ENCODE results near the gene OMA1. TPM values are rescaled to one million over a fixed set of nuclear protein-coding genes. Genes with fewer than 3 reads are reported as not detected.

Gene OMA1
- total RNA-seq, 5 donors from 2014 or later (not counting 1 experiment from before 2014, with no cell fraction given) = 31.3 to 50.4 (median 43.9) TPM

DNA sequence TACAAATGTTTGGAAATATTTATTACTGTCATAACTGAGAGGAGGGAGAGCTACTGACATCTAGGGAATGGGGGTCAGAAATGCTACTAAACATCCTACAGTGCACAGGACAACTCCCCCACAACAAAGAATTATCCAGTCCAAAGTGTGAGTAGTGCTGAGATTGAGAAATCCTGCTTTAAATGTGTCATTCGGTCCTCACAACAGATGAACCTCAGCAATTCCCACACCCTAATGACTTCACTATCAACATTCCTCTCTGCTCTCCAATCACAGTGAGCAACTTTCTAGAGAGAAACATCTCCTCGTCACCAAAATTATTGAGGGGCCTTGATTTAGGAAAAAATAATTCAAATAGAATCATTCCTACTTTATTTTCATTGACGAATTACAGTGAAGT is 18.0 kb downstream of the OMA1 start:
- Histone ChIP-seq H3K9me3 (no peaks in the 10 kb centered on the region), H3K27ac (ENCODE audit: low read length) (no peak overlapping the region), H3K27me3 (replicated peaks in 1 of 2; ENCODE audit: control insufficient read depth in 2 of 2, extremely low read depth in 1 of 2, insufficient read depth in 2 of 2, low read length in 1 of 2) (no peaks in the 10 kb centered on the region), H3K36me3 (ENCODE audit: control insufficient read depth in 2 of 2, extremely low read depth in 1 of 2, insufficient read depth in 1 of 2, low read length in 1 of 2) (peaks cover 0 to 12% of the 10 kb centered on the region in 2 donors), H3K4me1 (ENCODE audit: control insufficient read depth in 1 of 2, extremely low read depth in 1 of 2, insufficient read depth in 2 of 2, low read length in 2 of 2) (no peaks in the 10 kb centered on the region), H3K4me3 (ENCODE audit: control insufficient read depth in 1 of 2, extremely low read depth in 1 of 2, low read length in 1 of 2) (no peak overlapping the region)
- peaks cover 0 to 4% (median 2%) of the 10 kb centered on the region in 3 donors for H3K4me1 Mint-ChIP-seq
- DNase-seq = no peak
- H3K4me3 Mint-ChIP-seq = no peak overlapping the region
- no peaks in the 10 kb centered on the region for H3K27me3 Mint-ChIP-seq
- CTCF ChIA-PET = interaction anchor here (0.9 to 2.3 kb wide), 4 partner anchors 8 to 18 kb away, joined by 3 to 13 read pairs (median 5); partner anchors contain the start of gene OMA1 (in 1 of the 2)
- POLR2A ChIA-PET = no interaction called here
- H3K36me3 Mint-ChIP-seq = peaks cover 35% of the 10 kb centered on the region
- WGBS (ENCODE audit: insufficient coverage) = no CpG with 5 or more reads among the region's 3 CpGs
- no peaks in the 10 kb centered on the region for H3K9me3 Mint-ChIP-seq
- H3K27ac Mint-ChIP-seq = no peak overlapping the region
- no peak for ATAC-seq (replicated peaks in 1 of 4)

DNA sequence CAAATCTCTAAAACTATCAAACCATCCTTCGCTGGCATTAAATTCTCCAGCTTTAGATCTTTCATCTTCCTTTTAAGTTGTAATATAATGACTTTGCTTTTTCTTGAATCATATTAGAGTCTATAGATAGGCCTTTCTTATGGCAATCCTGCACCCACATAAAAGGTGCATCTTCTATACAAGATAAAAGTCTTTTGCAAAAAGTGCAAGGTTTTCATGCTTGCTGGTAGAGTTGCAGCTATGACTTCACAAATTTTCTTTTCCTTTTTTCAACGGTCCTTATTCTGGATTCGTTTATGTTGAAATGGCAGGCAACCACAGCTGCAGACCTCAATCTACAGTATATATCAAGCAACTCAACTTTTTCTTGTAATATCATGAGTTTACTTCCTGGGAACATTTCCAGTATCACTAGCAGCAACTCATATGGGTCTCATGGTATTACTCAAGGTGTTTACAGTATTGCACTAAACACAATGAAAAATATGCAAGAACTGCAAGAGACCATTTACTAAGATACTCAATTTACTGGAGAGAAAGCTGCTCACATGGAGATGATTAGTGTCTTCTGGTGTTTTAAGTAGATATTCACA is 22.1 kb downstream of the OMA1 start:
- ATAC-seq (replicated peaks in 1 of 4) (no peak), DNase-seq (no peak)
- H3K36me3 ChIP-seq (ENCODE audit: control insufficient read depth in 2 of 2, extremely low read depth in 1 of 2, insufficient read depth in 1 of 2, low read length in 1 of 2) = peaks cover 4 to 17% of the 10 kb centered on the region in 2 donors
- no peak overlapping the region for H3K4me3 Mint-ChIP-seq
- H3K27ac Mint-ChIP-seq = no peak overlapping the region
- H3K27me3 ChIP-seq (replicated peaks in 1 of 2; ENCODE audit: control insufficient read depth in 2 of 2, extremely low read depth in 1 of 2, insufficient read depth in 2 of 2, low read length in 1 of 2) = no peaks in the 10 kb centered on the region
- ChIA-PET POLR2A (no interaction called here), CTCF (interaction anchor here (0.5 to 0.6 kb wide), 2 partner anchors 8 to 27 kb away, joined by 3 to 5 read pairs; no protein-coding TSS in a partner anchor)
- no peaks in the 10 kb centered on the region for H3K9me3 Mint-ChIP-seq
- H3K9me3 ChIP-seq = no peaks in the 10 kb centered on the region
- H3K27me3 Mint-ChIP-seq = no peaks in the 10 kb centered on the region
- H3K36me3 Mint-ChIP-seq = peaks cover 50% of the 10 kb centered on the region
- no peak overlapping the region for H3K4me3 ChIP-seq (ENCODE audit: control insufficient read depth in 1 of 2, extremely low read depth in 1 of 2, low read length in 1 of 2)
- peaks cover 5 to 8% (median 8%) of the 10 kb centered on the region in 3 donors for H3K4me1 Mint-ChIP-seq
- no CpG with 5 or more reads among the region's 3 CpGs for WGBS (ENCODE audit: insufficient coverage)
- no peaks in the 10 kb centered on the region for H3K4me1 ChIP-seq (ENCODE audit: control insufficient read depth in 1 of 2, extremely low read depth in 1 of 2, insufficient read depth in 2 of 2, low read length in 2 of 2)
- H3K27ac ChIP-seq (ENCODE audit: low read length) = no peak overlapping the region

DNA sequence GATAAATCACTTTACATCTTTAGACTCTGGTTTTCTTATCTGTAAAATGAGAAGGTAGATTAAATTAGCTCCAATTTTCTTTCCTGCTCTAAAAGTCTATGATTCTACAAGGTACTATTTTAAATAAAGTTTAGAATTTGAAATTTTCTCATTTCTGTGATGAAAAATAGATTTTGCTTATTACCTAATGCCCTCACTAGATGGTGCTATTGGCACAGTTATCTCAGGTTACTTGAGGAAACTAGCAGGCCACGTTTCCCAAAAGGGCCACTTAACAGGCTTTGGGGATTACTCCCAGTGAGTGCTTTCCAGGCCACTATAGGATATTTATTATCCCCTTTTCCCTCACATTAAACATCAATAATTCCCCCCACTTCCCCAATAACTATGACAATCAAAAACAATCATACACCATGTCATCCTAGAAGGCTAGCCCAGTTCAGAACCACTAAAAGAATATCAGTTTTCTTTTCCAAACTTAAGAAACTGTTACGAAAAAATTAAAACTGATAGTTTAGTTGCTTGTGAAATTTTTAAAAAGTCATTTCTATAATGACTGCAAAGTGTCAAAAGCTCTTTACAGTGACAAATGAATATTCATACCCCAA is 30.6 kb downstream of the OMA1 start:
- Histone ChIP-seq H3K27ac (ENCODE audit: low read length) (no peak overlapping the region), H3K9me3 (no peaks in the 10 kb centered on the region), H3K4me1 (ENCODE audit: control insufficient read depth in 1 of 2, extremely low read depth in 1 of 2, insufficient read depth in 2 of 2, low read length in 2 of 2) (no peaks in the 10 kb centered on the region), H3K27me3 (replicated peaks in 1 of 2; ENCODE audit: control insufficient read depth in 2 of 2, extremely low read depth in 1 of 2, insufficient read depth in 2 of 2, low read length in 1 of 2) (no peaks in the 10 kb centered on the region), H3K4me3 (ENCODE audit: control insufficient read depth in 1 of 2, extremely low read depth in 1 of 2, low read length in 1 of 2) (no peak overlapping the region), H3K36me3 (ENCODE audit: control insufficient read depth in 2 of 2, extremely low read depth in 1 of 2, insufficient read depth in 1 of 2, low read length in 1 of 2) (peaks cover 0 to 44% of the 10 kb centered on the region in 2 donors)
- Mint-ChIP-seq H3K27me3 (no peaks in the 10 kb centered on the region), H3K36me3 (peaks cover 48% of the 10 kb centered on the region), H3K9me3 (no peaks in the 10 kb centered on the region), H3K4me3 (no peak overlapping the region), H3K27ac (peak overlapping the region; percentile 12 to 66), H3K4me1 (peaks cover 7 to 9% (median 9%) of the 10 kb centered on the region in 3 donors)
- ChIA-PET POLR2A (interaction anchor here in 1 of 2 donors (0.5 kb wide), 1 partner anchor 18 kb away, joined by 5 read pairs; no protein-coding TSS in a partner anchor), CTCF (interaction anchor here (0.6 to 6.7 kb wide), 23 partner anchors 9 to 1245 kb away, joined by 3 to 48 read pairs (median 6); partner anchors contain the start of gene OMA1 (in 2 of the 2))
- WGBS (ENCODE audit: insufficient coverage) = 14% methylated on average over 1 of the region's 2 CpGs
- DNase-seq (peak in 15 of 35 experiments; percentile 1 to 82 (median 16)), ATAC-seq (replicated peaks in 1 of 4) (peak in 2 of 4 experiments; percentile 50 to 51)

DNA sequence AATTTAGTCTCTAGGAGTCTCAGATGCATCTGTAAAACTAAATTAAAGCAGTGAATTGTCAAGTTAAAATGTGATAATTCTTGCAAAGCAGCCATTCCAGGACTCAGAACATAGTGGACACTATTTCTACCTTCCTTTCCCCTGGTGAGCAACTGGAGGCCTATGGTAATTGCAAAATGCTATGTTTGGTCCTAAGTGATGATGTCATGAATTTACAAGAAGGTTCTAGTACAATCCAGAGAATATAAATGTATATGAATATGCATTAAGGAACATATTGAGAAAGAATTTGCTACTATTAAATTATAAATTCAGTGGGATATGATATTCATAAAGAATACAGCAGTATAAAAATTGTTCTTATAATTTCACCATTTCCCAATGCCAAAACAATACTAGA is 32.6 kb downstream of the OMA1 start:
- no peak overlapping the region for H3K27ac ChIP-seq (ENCODE audit: low read length)
- no peaks in the 10 kb centered on the region for H3K9me3 Mint-ChIP-seq
- no peak overlapping the region for H3K27ac Mint-ChIP-seq
- CTCF ChIA-PET = interaction anchor here (2.0 to 3.3 kb wide), 2 partner anchors 34 to 1245 kb away, joined by 12 to 23 read pairs; partner anchors contain the start of gene OMA1 (in 1 of the 2)
- POLR2A ChIA-PET = no interaction called here
- H3K9me3 ChIP-seq = no peaks in the 10 kb centered on the region
- H3K36me3 ChIP-seq (ENCODE audit: control insufficient read depth in 2 of 2, extremely low read depth in 1 of 2, insufficient read depth in 1 of 2, low read length in 1 of 2) = peaks cover 0 to 35% of the 10 kb centered on the region in 2 donors
- H3K4me3 ChIP-seq (ENCODE audit: control insufficient read depth in 1 of 2, extremely low read depth in 1 of 2, low read length in 1 of 2) = no peak overlapping the region
- peaks cover 4 to 14% (median 10%) of the 10 kb centered on the region in 3 donors for H3K4me1 Mint-ChIP-seq
- H3K4me1 ChIP-seq (ENCODE audit: control insufficient read depth in 1 of 2, extremely low read depth in 1 of 2, insufficient read depth in 2 of 2, low read length in 2 of 2) = no peaks in the 10 kb centered on the region
- peaks cover 53% of the 10 kb centered on the region for H3K36me3 Mint-ChIP-seq
- DNase-seq (no peak), ATAC-seq (replicated peaks in 1 of 4) (no peak)
- no peak overlapping the region for H3K4me3 Mint-ChIP-seq
- no peaks in the 10 kb centered on the region for H3K27me3 ChIP-seq (replicated peaks in 1 of 2; ENCODE audit: control insufficient read depth in 2 of 2, extremely low read depth in 1 of 2, insufficient read depth in 2 of 2, low read length in 1 of 2)
- no peaks in the 10 kb centered on the region for H3K27me3 Mint-ChIP-seq

DNA sequence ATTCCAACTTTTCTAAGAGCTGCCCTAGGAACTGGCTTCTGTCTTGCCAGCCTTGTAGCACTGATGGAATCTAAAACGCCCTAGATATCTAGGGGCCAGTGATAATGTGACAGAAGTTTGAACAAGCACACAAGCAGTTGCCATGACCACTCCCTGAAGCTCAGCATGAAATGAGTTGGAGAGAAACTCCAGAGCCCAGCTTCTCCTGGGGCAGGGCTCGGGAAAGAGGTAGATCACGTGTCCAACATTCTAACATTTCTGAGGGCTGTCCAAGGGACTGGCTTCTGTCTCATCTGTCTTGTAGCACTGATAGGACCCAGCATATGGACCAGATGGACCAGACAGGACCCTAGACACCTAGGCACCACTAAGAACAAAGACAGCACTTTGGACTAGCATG is 37.9 kb downstream of the OMA1 start:
- POLR2A ChIA-PET = no interaction called here
- WGBS (ENCODE audit: insufficient coverage) = 100% methylated on average over 3 of the region's 3 CpGs
- no peaks in the 10 kb centered on the region for H3K27me3 ChIP-seq (replicated peaks in 1 of 2; ENCODE audit: control insufficient read depth in 2 of 2, extremely low read depth in 1 of 2, insufficient read depth in 2 of 2, low read length in 1 of 2)
- H3K4me3 ChIP-seq (ENCODE audit: control insufficient read depth in 1 of 2, extremely low read depth in 1 of 2, low read length in 1 of 2) = no peak overlapping the region
- Mint-ChIP-seq H3K4me1 (peaks cover 0 to 15% (median 12%) of the 10 kb centered on the region in 3 donors), H3K9me3 (no peaks in the 10 kb centered on the region), H3K27ac (no peak overlapping the region), H3K36me3 (peaks cover 71% of the 10 kb centered on the region), H3K4me3 (no peak overlapping the region), H3K27me3 (no peaks in the 10 kb centered on the region)
- H3K4me1 ChIP-seq (ENCODE audit: control insufficient read depth in 1 of 2, extremely low read depth in 1 of 2, insufficient read depth in 2 of 2, low read length in 2 of 2) = no peaks in the 10 kb centered on the region
- DNase-seq (no peak), ATAC-seq (replicated peaks in 1 of 4) (no peak)
- CTCF ChIA-PET = interaction anchor here in 1 of 2 donors (0.5 kb wide), 1 partner anchor 1456 kb away, joined by 3 read pairs; no protein-coding TSS in a partner anchor
- no peaks in the 10 kb centered on the region for H3K9me3 ChIP-seq
- H3K36me3 ChIP-seq (ENCODE audit: control insufficient read depth in 2 of 2, extremely low read depth in 1 of 2, insufficient read depth in 1 of 2, low read length in 1 of 2) = peaks cover 6 to 41% of the 10 kb centered on the region in 2 donors
- H3K27ac ChIP-seq (ENCODE audit: low read length) = no peak overlapping the region

DNA sequence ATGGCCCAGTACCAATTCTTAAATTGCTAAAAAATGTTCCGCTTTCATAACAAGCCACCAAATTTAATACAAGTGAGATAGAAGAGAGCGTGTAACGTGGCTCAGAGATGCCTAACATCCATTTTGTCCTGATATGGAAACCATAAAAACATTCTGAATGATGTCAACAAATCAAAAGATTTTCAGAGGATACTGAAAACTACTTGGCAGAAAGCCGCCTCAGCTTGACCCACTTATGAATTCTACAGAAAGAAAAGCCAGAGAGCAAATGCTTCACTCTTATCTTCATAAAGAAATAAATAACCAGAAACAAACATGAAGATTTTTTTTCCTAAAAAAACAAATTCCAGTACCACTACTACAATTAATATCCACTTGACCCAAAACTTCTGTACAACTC is 41.2 kb downstream of the OMA1 start:
- Mint-ChIP-seq H3K27me3 (no peaks in the 10 kb centered on the region), H3K27ac (no peak overlapping the region), H3K9me3 (no peaks in the 10 kb centered on the region), H3K36me3 (peaks cover 66% of the 10 kb centered on the region), H3K4me3 (no peak overlapping the region), H3K4me1 (peaks cover 9 to 22% (median 13%) of the 10 kb centered on the region in 3 donors)
- Histone ChIP-seq H3K9me3 (no peaks in the 10 kb centered on the region), H3K4me1 (ENCODE audit: control insufficient read depth in 1 of 2, extremely low read depth in 1 of 2, insufficient read depth in 2 of 2, low read length in 2 of 2) (no peaks in the 10 kb centered on the region), H3K4me3 (ENCODE audit: control insufficient read depth in 1 of 2, extremely low read depth in 1 of 2, low read length in 1 of 2) (no peak overlapping the region), H3K36me3 (ENCODE audit: control insufficient read depth in 2 of 2, extremely low read depth in 1 of 2, insufficient read depth in 1 of 2, low read length in 1 of 2) (peaks cover 6 to 39% of the 10 kb centered on the region in 2 donors), H3K27ac (ENCODE audit: low read length) (no peak overlapping the region), H3K27me3 (replicated peaks in 1 of 2; ENCODE audit: control insufficient read depth in 2 of 2, extremely low read depth in 1 of 2, insufficient read depth in 2 of 2, low read length in 1 of 2) (no peaks in the 10 kb centered on the region)
- 100% methylated on average over 2 of the region's 4 CpGs for WGBS (ENCODE audit: insufficient coverage)
- ChIA-PET CTCF (no interaction called here), POLR2A (no interaction called here)
- no peak for ATAC-seq (replicated peaks in 1 of 4)
- no peak for DNase-seq

Measured in T-cell (primary cell).